MM.1S (cell line): ENCODE results near the gene TGFBR3L.

Experiments used
- EZH2 ChIP-seq: fragments of 300-600 bp; sonication (generic); optimal IDR thresholded peaks from 2 replicates; pipeline ENCODE3; 2017; ENCODE audit warnings: low read depth, mild to moderate bottlenecking, antibody characterized with exemption, low read length, mixed read lengths
- EZH2phosphoT487 ChIP-seq: fragments of 300-600 bp; sonication (generic); IDR thresholded peaks from 2 replicates; pipeline ENCODE4 v1.6.1; 2018; ENCODE audit warnings: antibody characterized with exemption, low read length
- TF ChIP-seq, protein P1 (sequence below): fragments of 300-600 bp; sonication (generic); IDR thresholded peaks from 2 replicates; pipeline ENCODE4 v1.5.1; 2016; ENCODE audit warnings: antibody characterized with exemption, low read length, mixed read lengths

DNA sequence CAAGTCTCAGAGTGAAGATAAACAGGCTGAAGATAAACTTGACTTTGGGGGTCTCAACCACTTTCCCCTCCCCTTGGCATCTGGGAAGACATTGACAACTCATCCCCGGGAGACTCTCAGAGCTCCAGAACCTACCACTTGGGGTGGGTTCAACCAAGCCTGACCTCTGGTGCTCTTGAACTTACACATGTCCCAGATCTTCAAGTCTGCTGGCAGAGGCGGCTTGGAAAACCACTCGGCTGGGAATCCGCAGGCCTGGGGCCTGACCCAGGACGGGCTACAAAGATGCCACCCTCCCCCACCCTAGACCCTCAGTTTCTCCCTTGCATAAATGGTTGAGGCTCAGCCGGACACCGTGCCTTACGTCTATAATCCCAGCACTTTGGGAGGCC, 25.8 kb upstream of the TGFBR3L start:
- TF ChIP-seq, protein P1, sequence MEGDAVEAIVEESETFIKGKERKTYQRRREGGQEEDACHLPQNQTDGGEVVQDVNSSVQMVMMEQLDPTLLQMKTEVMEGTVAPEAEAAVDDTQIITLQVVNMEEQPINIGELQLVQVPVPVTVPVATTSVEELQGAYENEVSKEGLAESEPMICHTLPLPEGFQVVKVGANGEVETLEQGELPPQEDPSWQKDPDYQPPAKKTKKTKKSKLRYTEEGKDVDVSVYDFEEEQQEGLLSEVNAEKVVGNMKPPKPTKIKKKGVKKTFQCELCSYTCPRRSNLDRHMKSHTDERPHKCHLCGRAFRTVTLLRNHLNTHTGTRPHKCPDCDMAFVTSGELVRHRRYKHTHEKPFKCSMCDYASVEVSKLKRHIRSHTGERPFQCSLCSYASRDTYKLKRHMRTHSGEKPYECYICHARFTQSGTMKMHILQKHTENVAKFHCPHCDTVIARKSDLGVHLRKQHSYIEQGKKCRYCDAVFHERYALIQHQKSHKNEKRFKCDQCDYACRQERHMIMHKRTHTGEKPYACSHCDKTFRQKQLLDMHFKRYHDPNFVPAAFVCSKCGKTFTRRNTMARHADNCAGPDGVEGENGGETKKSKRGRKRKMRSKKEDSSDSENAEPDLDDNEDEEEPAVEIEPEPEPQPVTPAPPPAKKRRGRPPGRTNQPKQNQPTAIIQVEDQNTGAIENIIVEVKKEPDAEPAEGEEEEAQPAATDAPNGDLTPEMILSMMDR: no peak
- TF ChIP-seq EZH2phosphoT487 (no peak), EZH2 (no peak)
